Pericardium fibroblast (primary cell): ENCODE measurements around the gene IFT81. TPM values are rescaled to one million over a fixed set of nuclear protein-coding genes. Genes with fewer than 3 reads are reported as not detected.

Source experiments
- total RNA-seq: library from RNA; depleted of rRNA; stranded (reverse); fragments of >200 nt; gene quantifications from 2 replicates; pipeline ENCODE4 v1.2.3, GENCODE V29; 2015

The IFT81 gene, protein sequence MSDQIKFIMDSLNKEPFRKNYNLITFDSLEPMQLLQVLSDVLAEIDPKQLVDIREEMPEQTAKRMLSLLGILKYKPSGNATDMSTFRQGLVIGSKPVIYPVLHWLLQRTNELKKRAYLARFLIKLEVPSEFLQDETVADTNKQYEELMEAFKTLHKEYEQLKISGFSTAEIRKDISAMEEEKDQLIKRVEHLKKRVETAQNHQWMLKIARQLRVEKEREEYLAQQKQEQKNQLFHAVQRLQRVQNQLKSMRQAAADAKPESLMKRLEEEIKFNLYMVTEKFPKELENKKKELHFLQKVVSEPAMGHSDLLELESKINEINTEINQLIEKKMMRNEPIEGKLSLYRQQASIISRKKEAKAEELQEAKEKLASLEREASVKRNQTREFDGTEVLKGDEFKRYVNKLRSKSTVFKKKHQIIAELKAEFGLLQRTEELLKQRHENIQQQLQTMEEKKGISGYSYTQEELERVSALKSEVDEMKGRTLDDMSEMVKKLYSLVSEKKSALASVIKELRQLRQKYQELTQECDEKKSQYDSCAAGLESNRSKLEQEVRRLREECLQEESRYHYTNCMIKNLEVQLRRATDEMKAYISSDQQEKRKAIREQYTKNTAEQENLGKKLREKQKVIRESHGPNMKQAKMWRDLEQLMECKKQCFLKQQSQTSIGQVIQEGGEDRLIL
- 6.9 and 7.2 TPM in 2 replicates for total RNA-seq

DNA sequence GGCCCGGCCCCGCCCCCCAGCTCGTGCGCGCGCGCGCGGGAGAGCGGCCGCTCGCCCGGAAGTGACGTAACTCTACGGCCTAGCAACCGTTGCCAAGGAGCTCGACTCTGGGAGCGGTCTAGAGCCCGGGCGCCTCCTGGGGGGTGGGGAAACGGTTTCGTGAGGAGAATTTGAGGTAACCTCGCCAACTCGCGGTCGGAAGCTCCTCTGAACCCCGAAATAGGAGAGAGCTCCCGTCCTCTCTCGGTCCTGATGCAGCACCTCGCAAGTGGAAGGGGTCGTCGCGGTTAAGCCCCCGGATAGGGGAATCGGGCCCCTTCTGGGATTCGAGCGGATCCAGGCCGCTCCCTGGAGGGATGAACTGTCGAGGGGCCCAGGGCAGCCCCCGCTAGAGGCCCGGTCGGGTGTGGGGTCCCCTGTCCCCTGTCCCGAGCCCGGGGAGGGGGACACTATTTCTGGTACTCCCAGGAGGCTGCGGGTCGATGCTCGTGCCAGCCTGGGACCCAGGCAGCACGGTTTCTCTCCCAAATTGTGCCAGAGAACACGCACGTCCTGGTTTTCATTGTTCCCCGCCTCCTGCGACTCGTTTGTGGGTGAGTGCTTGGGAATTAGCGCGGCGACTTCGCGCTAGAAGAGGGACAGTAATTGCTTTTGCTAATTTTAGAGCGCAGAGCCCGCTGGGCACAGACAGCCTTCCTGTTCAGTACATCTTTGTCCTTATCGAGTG, at the start of gene IFT81:
Gene IFT81, plus strand, starts transcription at position 89 of the 727 bp plus-strand sequence. CDS start 3,024 bp downstream, outside the sequence.

Other genes starting within 250 kb of the IFT81 start
- gene GLTP, start 243.8 kb upstream of the IFT81 start, total RNA-seq: 24.2 and 33.6 TPM in 2 replicates
- gene TCHP, start 224.1 kb upstream of the IFT81 start, total RNA-seq: 7.5 and 9.3 TPM in 2 replicates
- gene GIT2, start 128.0 kb upstream of the IFT81 start, total RNA-seq: 14.2 and 22.8 TPM in 2 replicates
- gene ANKRD13A, start 124.9 kb upstream of the IFT81 start, total RNA-seq: 69.2 and 76.4 TPM in 2 replicates
- gene C12orf76, start 75.8 kb upstream of the IFT81 start, total RNA-seq: 6.8 and 14.1 TPM in 2 replicates
- gene ATP2A2, start 156.9 kb downstream of the IFT81 start, total RNA-seq: 84.2 and 98.8 TPM in 2 replicates